Measurements from ENCODE around the gene ANK3.

Gene ANK3

DNA sequence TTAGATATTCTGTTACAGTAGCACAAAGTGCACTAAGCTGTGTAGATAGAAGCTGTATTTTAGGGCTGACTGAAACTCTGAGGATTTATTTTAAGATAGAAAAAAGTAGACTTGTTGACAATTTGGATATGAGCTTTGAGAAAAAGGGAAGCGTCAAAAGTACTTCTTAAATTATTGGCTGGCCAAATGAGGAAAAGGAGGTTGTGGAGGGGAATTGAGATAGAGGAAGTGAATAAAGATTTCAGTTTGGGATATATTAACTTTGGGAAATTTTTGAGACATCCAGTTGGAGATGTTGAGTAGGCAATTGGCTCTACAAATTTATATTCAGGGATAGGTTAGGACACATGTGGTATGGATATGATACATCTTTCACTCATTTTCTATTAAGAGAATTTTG lies 409.3 kb downstream of the ANK3 start:
- CTCF ChIA-PET = no interaction called here
- POLR2A ChIA-PET = no interaction called here
- DNase-seq (ENCODE audit: low read depth, low spot score) = no peak
- TF ChIP-seq, protein P1, sequence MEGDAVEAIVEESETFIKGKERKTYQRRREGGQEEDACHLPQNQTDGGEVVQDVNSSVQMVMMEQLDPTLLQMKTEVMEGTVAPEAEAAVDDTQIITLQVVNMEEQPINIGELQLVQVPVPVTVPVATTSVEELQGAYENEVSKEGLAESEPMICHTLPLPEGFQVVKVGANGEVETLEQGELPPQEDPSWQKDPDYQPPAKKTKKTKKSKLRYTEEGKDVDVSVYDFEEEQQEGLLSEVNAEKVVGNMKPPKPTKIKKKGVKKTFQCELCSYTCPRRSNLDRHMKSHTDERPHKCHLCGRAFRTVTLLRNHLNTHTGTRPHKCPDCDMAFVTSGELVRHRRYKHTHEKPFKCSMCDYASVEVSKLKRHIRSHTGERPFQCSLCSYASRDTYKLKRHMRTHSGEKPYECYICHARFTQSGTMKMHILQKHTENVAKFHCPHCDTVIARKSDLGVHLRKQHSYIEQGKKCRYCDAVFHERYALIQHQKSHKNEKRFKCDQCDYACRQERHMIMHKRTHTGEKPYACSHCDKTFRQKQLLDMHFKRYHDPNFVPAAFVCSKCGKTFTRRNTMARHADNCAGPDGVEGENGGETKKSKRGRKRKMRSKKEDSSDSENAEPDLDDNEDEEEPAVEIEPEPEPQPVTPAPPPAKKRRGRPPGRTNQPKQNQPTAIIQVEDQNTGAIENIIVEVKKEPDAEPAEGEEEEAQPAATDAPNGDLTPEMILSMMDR (IDR thresholded peaks at IDR 0.05; ENCODE audit: insufficient read depth, low read length, missing control alignments) = no peak
- H3K4me3 ChIP-seq (ENCODE audit: low read depth, low read length) = no peak overlapping the region

- no peak for DNase-seq (ENCODE audit: low read depth, low spot score)
- ChIA-PET CTCF (no interaction called here), POLR2A (no interaction called here)
- TF ChIP-seq, protein P1 (IDR thresholded peaks at IDR 0.05; ENCODE audit: insufficient read depth, low read length, missing control alignments) = no peak
- no peak overlapping the region for H3K4me3 ChIP-seq (ENCODE audit: low read depth, low read length)
Observed at GRCh38 chr10:59977486-59977885, 412.2 kb downstream of the ANK3 start.

DNA sequence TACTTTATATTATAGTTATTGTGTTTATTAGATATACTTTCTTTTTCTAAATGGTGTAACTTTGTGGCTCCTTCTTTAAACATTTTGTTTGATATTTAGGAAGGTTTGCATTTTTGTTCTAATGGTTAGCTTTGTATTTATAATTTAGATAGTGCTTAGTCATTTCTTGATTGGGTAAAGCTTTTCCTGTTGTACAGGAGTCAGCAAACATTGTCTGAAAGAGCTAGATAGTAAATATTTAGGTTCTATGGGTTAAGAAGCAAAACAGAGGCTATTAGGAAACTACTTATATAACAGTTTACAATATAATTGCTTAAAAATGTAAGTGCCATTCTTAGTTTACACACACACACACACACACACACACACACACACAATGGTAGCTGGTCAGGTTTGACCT lies 412.8 kb downstream of the ANK3 start:
- ChIA-PET CTCF (no interaction called here), POLR2A (no interaction called here)
- no peak overlapping the region for H3K4me3 ChIP-seq (ENCODE audit: low read depth, low read length)
- TF ChIP-seq, protein P1 (IDR thresholded peaks at IDR 0.05; ENCODE audit: insufficient read depth, low read length, missing control alignments) = no peak
- no peak for DNase-seq (ENCODE audit: low read depth, low spot score)

Measured in AG04449 (cell line).